ENCODE data around the gene SYT9.

The SYT9 gene

GRCh38 chr11:7487360-7487759, 235.7 kb downstream of the SYT9 start:
- TF ChIP-seq NFIC (IDR thresholded peaks at IDR 0.05): 0 out of 2 replicates have a peak, but pooled peaks have one; percentile 16
- TF ChIP-seq ZBTB7A (IDR thresholded peaks at IDR 0.05; ENCODE audit: low read depth): no peak

- TF ChIP-seq ZBTB7A (IDR thresholded peaks at IDR 0.05; ENCODE audit: low read depth): no peak
- no peak for TF ChIP-seq RAD21 (IDR thresholded peaks at IDR 0.05; ENCODE audit: low read depth)
- TF ChIP-seq CREB1 (IDR thresholded peaks at IDR 0.05; ENCODE audit: low read depth): no peak
- no peak for TF ChIP-seq USF1 (IDR thresholded peaks at IDR 0.05)
- TF ChIP-seq NFIC (IDR thresholded peaks at IDR 0.05): no peak
- TF ChIP-seq TAF1 (IDR thresholded peaks at IDR 0.05; ENCODE audit: low read depth): no peak
- no peak for TF ChIP-seq EGR1 (IDR thresholded peaks at IDR 0.05)
- TF ChIP-seq TEAD4 (IDR thresholded peaks at IDR 0.05): no peak
- no peak for TF ChIP-seq MAX (IDR thresholded peaks at IDR 0.05)
- TF ChIP-seq TCF12 (IDR thresholded peaks at IDR 0.05; ENCODE audit: low read depth): no peak
- no peak for TF ChIP-seq FOXM1 (IDR thresholded peaks at IDR 0.05; ENCODE audit: borderline replicate concordance, low read depth)
- no peak for TF ChIP-seq YY1 (IDR thresholded peaks at IDR 0.05; ENCODE audit: low read depth)
- no peak for TF ChIP-seq CEBPB (IDR thresholded peaks at IDR 0.05)
- no peak for TF ChIP-seq EP300 (IDR thresholded peaks at IDR 0.05; ENCODE audit: borderline replicate concordance)
- TF ChIP-seq REST (IDR thresholded peaks at IDR 0.05; ENCODE audit: low read depth): no peak
Measured at GRCh38 chr11:7488681-7489080, 237.0 kb downstream of the SYT9 start.

GRCh38 chr11:7489376-7489775, 237.7 kb downstream of the SYT9 start:
- TF ChIP-seq MAX (IDR thresholded peaks at IDR 0.05) (no peak), RAD21 (IDR thresholded peaks at IDR 0.05; ENCODE audit: low read depth) (no peak), TCF12 (IDR thresholded peaks at IDR 0.05; ENCODE audit: low read depth) (no peak), FOXM1 (IDR thresholded peaks at IDR 0.05; ENCODE audit: borderline replicate concordance, low read depth) (no peak), TAF1 (IDR thresholded peaks at IDR 0.05; ENCODE audit: low read depth) (no peak), YY1 (IDR thresholded peaks at IDR 0.05; ENCODE audit: low read depth) (no peak), USF1 (IDR thresholded peaks at IDR 0.05) (no peak), CEBPB (IDR thresholded peaks at IDR 0.05) (no peak), TEAD4 (IDR thresholded peaks at IDR 0.05) (no peak), REST (IDR thresholded peaks at IDR 0.05; ENCODE audit: low read depth) (no peak), EP300 (IDR thresholded peaks at IDR 0.05; ENCODE audit: borderline replicate concordance) (no peak), CREB1 (IDR thresholded peaks at IDR 0.05; ENCODE audit: low read depth) (no peak), NFIC (IDR thresholded peaks at IDR 0.05) (no peak), EGR1 (IDR thresholded peaks at IDR 0.05) (no peak), ZBTB7A (IDR thresholded peaks at IDR 0.05; ENCODE audit: low read depth) (no peak)

GRCh38 chr11:7490054-7490453, 238.3 kb downstream of the SYT9 start:
- TF ChIP-seq USF1 (IDR thresholded peaks at IDR 0.05): no peak
- no peak for TF ChIP-seq TAF1 (IDR thresholded peaks at IDR 0.05; ENCODE audit: low read depth)
- no peak for TF ChIP-seq CEBPB (IDR thresholded peaks at IDR 0.05)
- TF ChIP-seq TCF12 (IDR thresholded peaks at IDR 0.05; ENCODE audit: low read depth): no peak
- TF ChIP-seq EGR1 (IDR thresholded peaks at IDR 0.05): no peak
- no peak for TF ChIP-seq NFIC (IDR thresholded peaks at IDR 0.05)
- TF ChIP-seq REST (IDR thresholded peaks at IDR 0.05; ENCODE audit: low read depth): no peak
- TF ChIP-seq MAX (IDR thresholded peaks at IDR 0.05): no peak
- TF ChIP-seq EP300 (IDR thresholded peaks at IDR 0.05; ENCODE audit: borderline replicate concordance): no peak
- no peak for TF ChIP-seq ZBTB7A (IDR thresholded peaks at IDR 0.05; ENCODE audit: low read depth)
- no peak for TF ChIP-seq YY1 (IDR thresholded peaks at IDR 0.05; ENCODE audit: low read depth)
- TF ChIP-seq CREB1 (IDR thresholded peaks at IDR 0.05; ENCODE audit: low read depth): no peak
- no peak for TF ChIP-seq TEAD4 (IDR thresholded peaks at IDR 0.05)
- TF ChIP-seq RAD21 (IDR thresholded peaks at IDR 0.05; ENCODE audit: low read depth): no peak
- TF ChIP-seq FOXM1 (IDR thresholded peaks at IDR 0.05; ENCODE audit: borderline replicate concordance, low read depth): no peak
